Measurements from ENCODE around the gene ZC3H18. TPM values are rescaled to one million over a fixed set of nuclear protein-coding genes. Genes with fewer than 3 reads are reported as not detected.

Gene ZC3H18
- total and polyA plus RNA-seq, 9 donors: 16.0 to 40.4 (median 30.7) TPM

- no peak overlapping the region for H3K27ac ChIP-seq
- 66 to 70% (median 69%) methylated on average over 11 to 12 of the region's 12 CpGs for WGBS, 3 donors
- intact Hi-C loops (cut with DNase I): no loop called here
- H3K4me3 ChIP-seq: no peak overlapping the region
- no peaks in the 10 kb centered on the region for H3K36me3 ChIP-seq
- H3K9me3 ChIP-seq: no peaks in the 10 kb centered on the region
- H3K4me1 ChIP-seq (ENCODE audit: insufficient read depth): no peaks in the 10 kb centered on the region
- no peak for DNase-seq
- H3K27me3 ChIP-seq: no peaks in the 10 kb centered on the region
- TF ChIP-seq EP300 (IDR thresholded peaks at IDR 0.05) (no peak), POLR2A (IDR thresholded peaks at IDR 0.05) (no peak)
- TF ChIP-seq, protein P1, sequence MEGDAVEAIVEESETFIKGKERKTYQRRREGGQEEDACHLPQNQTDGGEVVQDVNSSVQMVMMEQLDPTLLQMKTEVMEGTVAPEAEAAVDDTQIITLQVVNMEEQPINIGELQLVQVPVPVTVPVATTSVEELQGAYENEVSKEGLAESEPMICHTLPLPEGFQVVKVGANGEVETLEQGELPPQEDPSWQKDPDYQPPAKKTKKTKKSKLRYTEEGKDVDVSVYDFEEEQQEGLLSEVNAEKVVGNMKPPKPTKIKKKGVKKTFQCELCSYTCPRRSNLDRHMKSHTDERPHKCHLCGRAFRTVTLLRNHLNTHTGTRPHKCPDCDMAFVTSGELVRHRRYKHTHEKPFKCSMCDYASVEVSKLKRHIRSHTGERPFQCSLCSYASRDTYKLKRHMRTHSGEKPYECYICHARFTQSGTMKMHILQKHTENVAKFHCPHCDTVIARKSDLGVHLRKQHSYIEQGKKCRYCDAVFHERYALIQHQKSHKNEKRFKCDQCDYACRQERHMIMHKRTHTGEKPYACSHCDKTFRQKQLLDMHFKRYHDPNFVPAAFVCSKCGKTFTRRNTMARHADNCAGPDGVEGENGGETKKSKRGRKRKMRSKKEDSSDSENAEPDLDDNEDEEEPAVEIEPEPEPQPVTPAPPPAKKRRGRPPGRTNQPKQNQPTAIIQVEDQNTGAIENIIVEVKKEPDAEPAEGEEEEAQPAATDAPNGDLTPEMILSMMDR (IDR thresholded peaks at IDR 0.05): no peak
Observed at GRCh38 chr16:88628512-88628974, 58.3 kb downstream of the ZC3H18 start.

DNA sequence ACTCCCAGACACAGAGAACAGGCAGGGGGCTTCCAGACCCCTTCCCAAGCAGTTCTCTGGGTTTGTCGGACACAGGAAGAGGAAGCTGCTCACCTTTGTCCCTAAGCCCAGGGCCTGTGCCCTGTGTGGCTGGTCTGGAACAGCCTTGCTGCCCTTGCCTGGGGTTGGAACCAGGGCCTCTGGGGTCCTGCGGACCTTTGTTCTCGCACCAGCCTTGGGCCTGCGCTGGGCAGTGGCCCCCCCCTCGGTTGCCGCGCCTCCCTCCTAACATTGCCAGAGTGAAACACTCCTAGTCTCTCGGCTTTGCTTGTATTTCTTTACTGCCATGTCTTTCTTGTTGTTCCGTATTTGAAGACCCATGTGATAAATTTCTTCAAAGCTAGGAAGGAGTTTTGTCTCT lies 59.6 kb downstream of the ZC3H18 start:
- Histone ChIP-seq H3K9me3 (no peaks in the 10 kb centered on the region), H3K4me3 (no peak overlapping the region), H3K36me3 (no peaks in the 10 kb centered on the region), H3K27me3 (no peaks in the 10 kb centered on the region), H3K4me1 (ENCODE audit: insufficient read depth) (no peaks in the 10 kb centered on the region), H3K27ac (no peak overlapping the region)
- 82 to 83% (median 83%) methylated on average over 9 of the region's 9 CpGs for WGBS, 3 donors
- intact Hi-C loops (cut with DNase I): no loop called here
- TF ChIP-seq POLR2A (IDR thresholded peaks at IDR 0.05) (no peak), EP300 (IDR thresholded peaks at IDR 0.05) (no peak)
- TF ChIP-seq, protein P1 (IDR thresholded peaks at IDR 0.05): no peak
- no peak for DNase-seq

- TF ChIP-seq EP300 (IDR thresholded peaks at IDR 0.05) (no peak), POLR2A (IDR thresholded peaks at IDR 0.05) (no peak)
- TF ChIP-seq, protein P1 (IDR thresholded peaks at IDR 0.05): no peak
- Histone ChIP-seq H3K4me1 (ENCODE audit: insufficient read depth) (no peaks in the 10 kb centered on the region), H3K27ac (no peak overlapping the region), H3K4me3 (no peak overlapping the region), H3K27me3 (no peaks in the 10 kb centered on the region), H3K36me3 (no peaks in the 10 kb centered on the region), H3K9me3 (no peaks in the 10 kb centered on the region)
- WGBS, 3 donors: 87 to 90% (median 90%) methylated on average over 12 of the region's 12 CpGs
- intact Hi-C loops (cut with DNase I): no loop called here
- DNase-seq: no peak
Observed at GRCh38 chr16:88630433-88630832, 60.2 kb downstream of the ZC3H18 start.

DNA sequence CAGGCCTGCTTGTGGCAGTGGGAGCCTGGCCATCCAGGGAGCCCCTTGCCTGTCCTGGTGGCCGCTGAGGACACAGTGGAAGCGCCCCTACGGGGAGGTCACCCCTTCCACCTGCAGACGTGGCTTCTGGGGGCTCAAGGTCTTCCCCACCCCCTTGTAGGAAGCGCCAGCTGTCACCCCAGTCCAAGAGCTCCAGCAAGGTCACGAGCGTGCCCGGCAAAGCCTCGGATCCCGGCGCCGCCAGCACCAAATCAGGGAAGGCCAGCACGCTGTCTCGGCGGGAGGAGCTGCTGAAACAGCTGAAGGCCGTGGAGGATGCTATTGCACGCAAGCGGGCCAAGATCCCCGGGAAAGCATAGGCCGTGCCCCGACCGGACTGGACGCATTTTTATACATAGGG lies 60.7 kb downstream of the ZC3H18 start:
- H3K36me3 ChIP-seq: no peaks in the 10 kb centered on the region
- intact Hi-C loops (cut with DNase I): no loop called here
- no peak for DNase-seq

More for the DNA sequence above, 60.7 kb downstream of the ZC3H18 start:
- Histone ChIP-seq H3K9me3 (no peaks in the 10 kb centered on the region), H3K4me1 (ENCODE audit: insufficient read depth) (no peaks in the 10 kb centered on the region), H3K27ac (no peak overlapping the region), H3K4me3 (no peak overlapping the region), H3K27me3 (no peaks in the 10 kb centered on the region)
- TF ChIP-seq POLR2A (IDR thresholded peaks at IDR 0.05) (no peak), EP300 (IDR thresholded peaks at IDR 0.05) (no peak)
- TF ChIP-seq, protein P1 (IDR thresholded peaks at IDR 0.05): no peak
- WGBS, 3 donors: 88 to 89% (median 89%) methylated on average over 20 to 23 of the region's 23 CpGs

Measured in ovary (tissue), 9 donors.